Activated effector memory CD4-positive, alpha-beta T cell treated with Interleukin-2 at 50 U/mL for 16 hours (primary cell): Measurements from ENCODE around the gene GLI3.

ENCODE experiments used
- DNase-seq: peaks from one replicate; pipeline ENCODE4 v3.0.0-alpha.2; 2020

GLI3 gene

DNA sequence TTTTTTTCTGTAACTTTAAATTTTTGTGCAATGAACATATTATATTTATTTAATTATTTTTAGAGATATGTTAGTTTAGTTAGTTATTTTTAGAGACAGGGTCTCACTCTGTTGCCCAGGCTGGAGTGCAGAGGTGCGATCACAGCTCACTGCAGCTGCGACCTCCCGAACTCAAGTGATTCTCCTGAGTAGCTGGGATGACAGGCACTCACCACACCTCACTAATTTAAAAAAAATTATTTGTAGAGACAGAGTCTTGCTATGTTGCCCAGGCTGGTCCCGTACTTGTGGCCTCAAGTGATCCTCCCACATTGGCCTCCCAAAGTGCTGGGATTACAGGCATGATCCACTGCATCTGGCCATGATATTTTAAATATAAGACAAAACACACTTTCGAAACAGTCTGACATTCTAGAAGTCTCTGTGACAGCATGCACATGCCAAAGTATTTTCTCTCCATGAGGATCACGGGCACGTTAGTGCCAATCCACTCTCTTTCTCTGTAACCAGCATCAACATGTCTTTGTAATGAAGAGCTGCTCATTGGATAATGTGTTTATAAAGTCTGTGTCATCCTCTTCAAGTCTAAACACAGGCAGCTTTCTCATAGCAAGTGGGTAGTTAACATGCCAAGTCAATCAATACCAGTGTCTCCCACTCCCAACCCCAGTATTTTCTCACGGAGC is 137.4 kb downstream of the GLI3 start:
- DNase-seq = no peak

DNA sequence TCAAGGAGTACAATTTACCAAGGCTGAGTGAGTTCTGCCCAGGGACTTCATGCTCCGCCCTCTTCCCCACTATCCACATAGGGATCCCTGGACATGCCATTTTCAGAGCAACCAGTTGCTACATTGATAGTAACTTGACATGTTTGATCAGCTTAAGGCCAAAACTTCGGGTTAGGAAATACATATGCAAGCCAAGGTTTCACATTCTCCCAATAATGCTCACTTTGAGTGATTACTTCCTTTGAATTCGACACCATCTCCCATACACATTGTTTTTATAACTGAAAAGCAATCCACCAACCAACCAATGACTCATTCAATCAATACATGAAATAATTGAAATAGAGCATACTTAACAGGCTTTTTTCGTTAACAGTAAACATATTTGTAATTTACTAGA is 137.9 kb downstream of the GLI3 start:
- no peak for DNase-seq

DNA sequence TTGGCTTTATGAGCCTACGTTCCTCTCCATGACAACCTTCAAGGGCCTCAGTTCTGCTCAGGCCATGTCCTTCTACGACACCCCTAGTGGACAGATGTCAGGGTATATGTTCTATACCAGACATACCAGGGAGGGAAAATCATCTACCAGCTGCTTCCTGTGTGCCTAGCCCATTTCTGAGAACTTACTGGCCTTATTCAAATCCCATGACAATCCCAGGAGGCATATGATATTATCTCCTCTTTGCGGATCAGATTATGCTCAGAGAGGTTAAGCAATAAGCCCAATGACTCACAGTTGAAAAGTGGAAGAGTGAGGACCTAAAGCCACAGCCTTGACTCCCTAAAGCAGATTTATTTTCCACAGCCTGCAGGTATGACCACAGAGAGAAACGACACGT is 139.3 kb downstream of the GLI3 start:
- no peak for DNase-seq

DNA sequence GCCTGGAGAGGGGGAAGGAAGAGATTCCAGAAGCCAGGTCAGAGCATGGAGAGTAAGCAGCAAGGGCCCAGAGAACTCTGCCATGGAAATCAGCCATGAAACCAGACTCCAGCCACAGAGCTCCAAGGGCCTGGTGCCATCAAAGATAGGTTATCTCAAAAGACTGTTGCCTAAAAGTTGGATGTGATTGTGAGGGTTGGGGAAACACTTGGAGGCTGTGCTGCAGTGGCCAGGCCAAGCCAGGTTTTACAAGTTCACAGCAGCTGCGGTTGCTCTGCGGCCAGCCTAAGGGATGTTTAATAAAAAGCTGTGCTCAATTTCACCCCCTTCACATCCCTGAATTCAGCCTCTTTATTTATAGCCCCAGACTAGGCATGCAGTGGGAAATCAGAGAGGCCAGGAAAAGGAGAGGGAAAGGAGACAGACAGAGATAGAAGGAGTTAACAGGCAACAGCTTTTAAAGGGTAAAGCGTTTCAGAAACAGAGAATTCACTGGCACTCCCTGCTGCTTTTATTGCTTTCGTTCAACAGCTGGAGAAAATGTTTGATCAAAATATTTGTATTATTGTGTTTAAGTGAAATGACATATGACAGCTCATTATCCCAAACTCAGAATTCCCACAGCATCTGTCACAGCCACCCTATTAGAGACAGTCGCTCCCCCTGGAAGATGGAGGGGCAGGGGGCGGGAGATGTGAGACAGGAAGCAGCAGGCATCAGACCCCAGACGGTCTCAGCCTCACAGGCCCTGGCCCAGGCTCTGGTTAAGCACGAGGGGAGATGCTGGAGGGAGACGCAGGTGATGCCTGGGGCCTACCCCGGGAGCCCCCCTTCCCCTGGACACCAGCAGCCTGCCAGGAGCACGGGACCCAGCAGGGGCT is 140.1 kb downstream of the GLI3 start:
- DNase-seq = no peak

DNA sequence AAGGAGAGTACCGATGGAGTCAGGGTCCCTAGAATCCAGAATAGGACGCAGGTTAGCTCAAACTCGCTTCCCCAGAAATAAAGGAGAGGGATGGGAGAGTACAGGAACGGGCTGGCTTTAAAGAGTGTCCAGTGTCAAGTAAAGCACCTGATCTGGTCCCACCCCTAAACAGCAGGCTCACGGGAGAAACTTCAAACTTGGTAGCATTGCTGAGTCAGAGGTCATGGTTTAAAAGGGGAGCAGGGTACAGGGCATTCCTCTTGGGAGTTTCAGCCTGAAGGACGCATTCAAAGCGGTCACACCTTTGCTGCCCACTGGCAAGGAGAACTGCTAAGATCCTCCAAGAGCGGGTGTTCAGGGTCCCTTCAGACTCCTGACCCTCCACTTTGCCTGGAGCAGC is 140.7 kb downstream of the GLI3 start:
- DNase-seq = no peak

DNA sequence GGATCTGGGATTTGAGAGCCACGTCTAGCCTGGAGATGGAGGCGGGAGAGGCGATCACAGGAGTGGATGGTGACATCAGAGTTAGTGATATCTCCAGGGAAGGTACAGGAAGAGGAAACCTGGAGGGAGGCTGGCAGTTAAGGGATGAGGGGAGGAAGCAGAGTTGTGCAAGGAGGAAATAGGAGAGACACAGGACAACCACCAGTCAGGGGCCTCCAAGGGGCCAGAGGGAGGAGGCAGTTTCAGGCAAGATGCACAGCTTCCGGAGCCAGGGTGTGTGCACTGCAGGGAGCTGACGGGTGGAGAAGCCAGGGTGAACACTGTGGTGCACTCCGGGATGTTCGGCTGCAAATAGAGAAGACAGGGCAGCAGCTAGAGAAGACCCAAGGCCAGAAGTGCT is 141.2 kb downstream of the GLI3 start:
- no peak for DNase-seq

DNA sequence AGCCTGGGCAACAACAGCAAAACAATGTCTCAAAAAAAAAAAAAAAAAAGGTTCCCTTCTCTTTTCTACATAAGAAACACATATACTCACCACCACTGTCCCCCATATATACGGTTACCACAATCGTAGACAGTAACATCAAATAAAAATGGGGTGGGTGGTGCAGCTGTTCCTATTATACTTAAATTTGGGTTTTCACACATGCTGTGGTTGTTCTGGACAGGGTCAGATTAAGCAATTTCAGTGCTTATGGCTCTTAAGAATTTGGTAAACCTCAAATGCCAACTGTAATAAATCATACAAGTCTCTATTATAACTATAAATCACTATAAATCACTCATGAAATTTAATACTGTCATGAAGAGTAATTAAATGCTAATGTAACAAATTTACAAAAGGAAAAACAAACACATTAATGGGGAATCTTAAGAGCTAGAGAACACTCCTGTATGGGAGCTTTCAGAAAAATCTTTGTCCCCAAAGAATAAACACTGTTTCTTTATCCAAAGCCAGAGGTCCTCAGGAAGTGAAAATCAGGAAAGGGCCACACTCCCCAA is 143.6 kb downstream of the GLI3 start:
- no peak for DNase-seq

DNA sequence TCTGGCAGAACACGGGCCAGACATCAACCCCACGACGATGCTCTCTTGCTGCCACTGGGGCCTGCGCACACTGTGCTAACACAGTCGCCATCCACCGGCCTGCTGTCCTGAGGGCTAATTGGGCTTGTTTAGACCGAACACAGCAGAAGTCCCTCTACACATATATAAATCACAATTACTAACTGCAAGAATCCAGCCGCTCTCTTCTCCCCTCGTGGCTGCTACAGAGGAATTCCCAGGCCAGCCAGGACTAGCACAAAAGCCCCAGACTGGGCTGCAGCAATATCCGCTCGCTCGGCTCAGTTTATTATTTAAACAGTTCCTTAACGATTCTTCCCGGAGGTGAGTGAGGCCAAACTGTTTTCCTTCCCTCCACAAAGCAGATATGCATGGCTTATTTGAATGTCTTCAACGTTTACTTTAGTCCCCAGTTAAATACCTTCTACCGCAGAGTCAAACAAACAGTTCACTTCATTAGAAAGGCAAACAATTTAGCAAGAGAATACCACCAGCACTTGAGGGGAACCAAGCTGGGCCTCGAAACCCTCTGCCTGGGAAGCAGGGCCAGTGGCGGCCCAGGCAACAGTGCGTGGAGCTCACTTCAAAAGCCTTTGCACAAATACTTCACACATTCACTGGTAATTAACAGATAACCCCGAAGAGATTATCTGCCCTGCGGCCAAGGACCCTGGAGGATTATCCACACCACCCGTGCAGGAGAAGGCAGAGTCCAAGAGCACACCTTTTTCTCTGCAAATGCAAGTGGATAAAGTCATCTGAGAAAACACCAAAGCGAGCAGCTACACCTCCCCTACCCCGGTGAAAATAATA is 145.3 kb downstream of the GLI3 start:
- DNase-seq = no peak

DNA sequence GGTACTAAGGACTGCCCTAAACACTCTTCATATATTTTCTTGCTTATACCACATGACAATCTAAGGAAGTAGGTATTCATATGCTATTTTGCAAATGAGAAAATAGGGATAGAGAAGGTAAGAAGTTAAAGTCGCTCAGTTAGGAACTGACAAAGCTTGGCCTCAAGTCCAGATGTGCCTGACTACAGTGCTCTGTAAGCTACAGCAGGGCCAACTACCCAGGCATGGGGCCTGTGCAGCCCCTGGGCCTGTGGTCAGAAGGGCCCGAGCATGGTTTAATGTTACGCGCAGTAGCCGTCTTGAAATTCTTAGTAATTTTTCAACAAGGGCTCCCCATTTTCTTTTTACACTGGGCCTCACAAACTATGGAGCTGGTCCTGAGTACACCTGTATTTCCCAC is 146.2 kb downstream of the GLI3 start:
- DNase-seq = no peak

DNA sequence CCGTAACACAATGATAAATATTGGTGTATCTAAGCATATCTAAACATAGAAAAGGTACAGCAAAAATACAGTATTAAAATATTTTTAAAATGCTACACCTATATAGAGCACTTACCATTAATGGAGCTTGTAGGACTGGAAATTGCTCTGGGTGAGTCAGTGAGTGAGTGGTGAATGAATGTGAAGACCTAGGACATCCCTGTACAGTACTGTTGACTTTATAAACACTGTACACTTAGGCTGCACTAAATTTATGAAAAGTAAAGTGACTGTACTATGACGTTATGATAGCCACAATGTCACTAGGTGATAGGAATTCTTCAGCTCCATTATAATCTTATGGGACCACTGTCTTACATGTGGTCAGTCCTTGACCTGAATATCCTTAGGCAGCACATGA is 147.0 kb downstream of the GLI3 start:
- no peak for DNase-seq

DNA sequence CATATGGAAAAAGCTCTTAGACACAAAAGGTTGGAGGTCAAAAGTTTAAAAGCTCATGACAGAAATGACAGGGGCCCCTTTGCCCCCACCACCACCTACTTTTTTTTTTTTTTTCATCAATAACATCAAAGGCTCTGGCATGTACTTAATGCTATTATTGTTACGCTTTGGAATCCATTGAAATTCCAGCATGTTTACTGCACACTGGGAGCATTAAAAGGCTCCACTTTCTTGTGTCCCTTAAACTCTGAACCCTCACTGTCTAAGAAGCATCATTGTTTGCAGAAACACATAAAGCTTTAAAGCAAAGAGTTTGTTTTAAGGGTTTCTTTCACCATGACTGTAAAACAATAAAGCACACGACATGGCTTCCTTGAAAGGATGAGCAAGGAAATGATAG is 149.4 kb downstream of the GLI3 start:
- DNase-seq = no peak

DNA sequence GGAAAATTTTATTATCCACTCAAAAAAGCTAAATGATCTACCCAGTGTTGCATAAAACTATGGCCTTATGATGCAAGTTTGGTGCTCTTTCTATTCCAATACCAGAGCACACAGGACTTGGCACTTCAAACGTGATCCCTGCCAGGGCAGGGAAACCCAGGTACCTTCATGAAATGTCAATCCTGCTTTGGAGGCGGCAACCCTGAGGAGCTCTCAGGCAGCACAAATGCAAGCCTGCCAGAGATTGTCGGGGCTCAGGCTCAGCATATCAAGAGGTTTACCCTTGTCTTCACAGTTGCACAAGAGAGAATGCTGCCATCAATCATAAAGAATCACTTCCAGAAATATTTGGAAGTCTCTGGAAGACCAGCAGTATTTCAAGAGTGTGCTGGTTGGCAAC is 151.5 kb downstream of the GLI3 start:
- DNase-seq = no peak

DNA sequence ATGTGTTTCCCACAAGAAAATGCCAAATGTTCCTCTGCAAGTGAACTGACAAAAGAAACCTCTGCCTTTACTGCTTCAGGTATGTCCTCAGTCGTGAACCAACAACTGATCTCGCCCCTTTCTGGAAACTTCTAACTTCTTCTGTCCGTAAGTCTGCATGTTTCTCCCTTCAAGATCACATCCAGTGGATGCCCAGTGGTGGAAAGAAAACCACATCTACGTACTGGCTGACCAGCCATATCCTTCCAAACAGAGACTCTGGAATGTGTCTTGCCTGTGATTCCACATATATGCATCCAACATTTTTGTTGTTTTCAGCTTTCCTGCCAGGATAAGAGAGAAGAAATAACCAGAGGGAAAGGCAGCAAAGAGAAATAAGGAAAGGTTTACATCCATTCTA is 152.7 kb downstream of the GLI3 start:
- DNase-seq = no peak

DNA sequence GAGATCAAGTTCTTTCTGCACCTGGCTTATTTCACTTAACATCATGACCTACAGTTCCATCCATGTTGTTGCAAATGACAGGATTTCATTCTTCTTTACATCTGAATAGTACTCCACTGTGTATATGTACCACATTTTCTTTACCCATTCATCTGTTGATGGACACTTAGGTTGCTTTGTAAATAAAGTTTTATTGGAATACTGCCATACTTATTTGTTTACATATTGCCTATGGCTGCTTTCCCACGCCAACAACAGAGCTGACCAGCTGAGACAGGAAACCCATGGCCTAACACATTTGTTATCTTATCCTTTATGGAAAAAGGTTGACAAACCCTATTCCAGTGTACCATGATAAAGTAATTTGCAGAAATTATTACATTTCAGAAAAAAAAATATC is 153.7 kb downstream of the GLI3 start:
- DNase-seq = no peak

DNA sequence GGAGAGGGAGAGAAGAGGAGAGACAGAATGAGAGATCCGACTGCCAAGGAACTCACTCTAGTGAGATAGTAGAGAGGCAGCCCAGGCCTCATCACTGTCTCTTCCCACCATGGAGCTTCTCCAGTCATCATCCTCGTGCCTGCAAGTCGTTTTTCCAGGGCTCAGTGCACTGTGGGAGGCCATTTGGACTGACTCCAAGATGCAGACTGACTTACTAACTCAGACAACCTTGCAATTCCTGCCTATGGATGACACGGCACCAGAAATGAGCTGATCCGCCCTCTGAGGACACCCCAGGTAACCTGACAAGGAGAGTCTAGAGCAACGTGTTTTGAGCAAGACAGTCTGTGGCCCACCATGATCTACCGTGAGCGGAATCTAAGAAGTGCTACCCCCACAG is 154.9 kb downstream of the GLI3 start:
- no peak for DNase-seq

DNA sequence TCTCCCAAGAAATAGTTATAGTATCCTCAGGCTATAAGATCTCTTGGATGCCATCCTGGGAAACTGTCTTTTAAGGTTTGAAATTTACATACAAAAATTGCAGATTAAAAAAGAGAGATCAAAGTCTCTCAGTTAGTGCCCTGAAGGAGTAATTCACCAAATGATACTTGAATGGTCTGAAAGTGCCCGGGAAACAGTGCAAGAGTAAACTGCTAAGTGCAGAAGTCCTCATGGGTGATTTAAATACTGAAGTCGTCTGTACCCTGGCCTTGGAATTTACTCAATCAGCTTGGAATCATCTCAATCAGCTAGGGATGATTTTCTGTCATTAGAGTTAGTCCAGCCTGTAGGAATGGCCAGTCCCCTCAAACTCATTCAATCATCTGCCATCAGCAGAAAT is 155.3 kb downstream of the GLI3 start:
- DNase-seq = no peak

DNA sequence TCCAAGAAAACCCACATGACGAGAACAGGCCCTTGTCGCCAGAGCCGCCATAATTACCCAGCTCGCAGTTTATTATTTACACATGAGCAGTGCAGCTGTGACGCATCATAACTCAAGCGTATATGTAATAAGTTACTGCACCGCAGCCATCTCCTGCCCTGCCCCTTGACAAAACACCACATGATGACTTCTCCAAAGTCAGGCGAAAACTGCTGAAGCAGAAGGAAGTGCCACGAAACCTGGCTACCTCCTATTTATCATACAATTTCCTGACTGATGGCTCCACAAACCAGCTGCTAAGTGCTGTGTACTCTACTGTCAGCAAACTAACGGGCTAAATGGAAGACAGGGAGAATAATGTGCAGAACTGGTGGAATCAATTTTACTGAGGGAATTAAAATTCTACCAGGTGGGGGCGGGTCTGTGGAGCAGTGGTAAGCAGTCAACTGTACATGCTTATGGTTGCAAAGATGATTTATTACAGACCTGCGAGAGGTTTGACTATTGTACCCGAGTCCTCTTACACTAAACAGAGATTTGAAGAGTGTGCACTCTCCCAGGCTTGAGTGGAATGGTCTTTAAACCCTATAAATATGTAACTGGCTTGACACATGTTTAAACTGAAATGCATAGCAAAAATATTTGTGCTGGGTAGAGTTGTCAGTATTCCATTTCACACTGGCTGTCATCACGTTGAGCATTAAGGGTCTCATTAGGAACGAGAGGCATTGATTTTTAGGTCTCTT is 156.0 kb downstream of the GLI3 start:
- no peak for DNase-seq

DNA sequence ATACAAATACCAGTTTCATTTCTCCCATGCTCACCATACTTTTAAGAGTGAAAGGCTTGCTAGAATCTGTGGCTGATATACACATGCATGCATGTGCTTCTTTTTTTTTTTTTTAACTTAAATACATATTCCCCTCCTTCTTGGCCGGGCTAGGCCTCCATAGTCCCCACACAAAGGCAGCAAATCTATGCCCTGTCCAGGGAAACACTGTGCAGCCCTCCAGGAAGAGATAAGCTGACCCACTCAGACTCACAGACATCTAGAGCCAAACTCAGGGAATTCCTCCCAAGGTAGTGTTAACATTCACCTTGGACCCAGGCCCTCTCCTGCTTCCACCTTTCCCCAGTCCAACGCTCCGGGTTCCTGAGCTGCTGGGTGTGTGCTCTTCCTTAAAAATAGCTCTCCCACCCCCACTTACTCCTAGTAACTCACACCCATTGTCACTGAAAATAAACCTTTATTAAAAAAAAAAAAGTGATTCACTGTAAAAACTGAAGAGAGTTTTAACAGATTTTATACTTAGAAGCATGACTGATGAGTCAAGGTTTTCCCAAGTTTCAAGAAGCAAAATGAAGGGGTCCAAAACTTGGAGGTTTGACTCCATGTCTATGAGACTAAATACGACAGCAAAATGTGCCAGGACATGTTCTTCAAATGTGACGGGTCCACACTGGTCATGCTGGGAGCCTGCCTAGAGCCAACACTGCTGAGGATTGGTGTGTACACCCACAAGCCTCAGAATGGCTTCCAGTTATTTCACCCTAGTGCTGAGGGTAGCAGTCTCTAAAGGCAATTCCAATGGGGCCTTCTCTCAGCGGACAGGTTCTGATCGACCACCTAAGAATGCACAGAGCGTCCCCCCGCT is 159.5 kb downstream of the GLI3 start:
- DNase-seq = no peak

DNA sequence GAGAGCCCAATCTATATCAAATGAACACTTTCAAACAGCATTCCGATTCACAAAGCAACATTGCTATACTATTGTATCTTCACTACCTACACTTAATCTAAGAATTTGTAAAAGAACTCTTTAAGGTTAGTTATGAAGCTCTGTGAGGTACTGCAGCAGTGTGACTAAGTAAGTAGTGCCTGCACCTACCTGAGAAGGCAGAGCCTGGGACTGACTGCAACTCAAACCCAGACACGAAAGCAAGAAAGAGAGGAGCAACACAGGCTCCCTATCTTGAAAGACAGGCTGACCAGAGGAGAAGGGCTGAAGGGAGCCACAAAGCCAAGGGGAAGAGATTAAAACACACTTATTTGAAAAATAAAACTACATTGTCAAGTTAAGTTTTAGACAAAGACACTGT is 160.1 kb downstream of the GLI3 start:
- no peak for DNase-seq

DNA sequence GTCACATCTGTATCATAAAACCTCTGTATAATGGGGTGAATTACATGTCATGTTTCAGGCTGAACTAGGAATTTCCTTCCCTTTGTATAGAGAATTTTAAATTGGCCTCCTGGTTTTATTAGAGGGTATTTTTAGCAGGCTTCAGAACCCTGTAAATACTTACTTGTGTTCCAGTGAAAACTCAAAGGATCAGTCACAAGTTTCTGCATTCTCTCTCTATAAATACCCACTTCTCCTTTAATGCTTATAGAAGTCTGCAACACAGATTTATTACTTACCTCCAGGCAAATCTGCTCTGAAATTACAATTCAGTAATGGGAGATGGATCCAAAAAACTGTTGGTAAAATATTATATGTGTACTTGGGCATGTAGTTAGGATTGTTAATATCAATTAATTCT is 161.6 kb downstream of the GLI3 start:
- no peak for DNase-seq

DNA sequence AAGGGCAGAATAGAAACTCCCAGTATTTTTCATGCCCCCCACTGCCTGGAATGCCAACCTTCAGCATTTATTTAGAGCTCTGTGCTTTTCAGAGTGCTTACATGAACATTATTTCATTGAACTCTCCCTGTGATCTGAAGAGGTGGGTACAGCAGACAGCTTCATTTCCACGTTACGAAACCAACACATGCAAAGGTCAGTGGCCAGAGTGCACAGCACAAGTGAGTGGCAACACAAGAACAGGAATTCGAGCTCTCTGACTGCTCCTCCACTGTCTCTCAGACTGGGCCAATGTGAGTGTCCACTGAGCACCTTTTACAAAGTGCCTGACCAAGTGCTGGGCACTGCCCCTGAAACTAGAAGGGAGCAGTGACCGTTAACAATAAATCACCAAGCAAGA is 162.9 kb downstream of the GLI3 start:
- DNase-seq = no peak
